HL-60/S4 treated with phorbol 12-myristate 13-acetate at 8.2 ng/mL for 4 days and 3 days (cell line): ENCODE data around the gene PUM1.

Source experiments
- in situ Hi-C: fragments of 300-500 bp; cut with MboI; formaldehyde crosslinking; loops from 2 replicates; pipeline ENCODE4 v1.15.0; 2022; ENCODE audit warnings: low sequenced_read_pairs

PUM1 gene

GRCh38 chr1:30882678-30883388 lies 182.7 kb downstream of the PUM1 start:
- in situ Hi-C loops: no loop called here
